Neural progenitor cell (in vitro differentiated cells): ENCODE measurements around the gene HCFC1.

Experiments used
- CTCF ChIP-seq: fragments of 200-600 bp; sonication (generic); IDR thresholded peaks from 2 replicates; pipeline ENCODE4 v1.5.1; 2017; ENCODE audit warnings: antibody characterized with exemption, mild to moderate bottlenecking
- EZH2 ChIP-seq: fragments of 200-600 bp; sonication (generic); IDR thresholded peaks from 2 replicates; pipeline ENCODE4 v1.6.1; 2017; ENCODE audit warnings: antibody characterized with exemption, mild to moderate bottlenecking, moderate library complexity
- EZH2phosphoT487 ChIP-seq: fragments of 200-600 bp; sonication (generic); IDR thresholded peaks from 2 replicates; pipeline ENCODE4 v1.6.1; 2017; ENCODE audit warnings: antibody characterized with exemption

- no peak for TF ChIP-seq CTCF
- TF ChIP-seq EZH2, result no peak
- TF ChIP-seq EZH2phosphoT487, result no peak
Measured at GRCh38 chrX:154006947-154007346, 35.3 kb upstream of the HCFC1 start.
